ENCODE measurements around the gene ZBED4. TPM values are rescaled to one million over a fixed set of nuclear protein-coding genes. Genes with fewer than 3 reads are reported as not detected.

ZBED4 gene
- total and polyA plus RNA-seq, 4 donors = 2.1 to 10.3 (median 4.8) TPM

- H3K27me3 ChIP-seq (ENCODE audit: control insufficient read depth in 4 of 4, insufficient read depth in 4 of 4, low read length in 3 of 4) = no peaks in the 10 kb centered on the region
- no peak overlapping the region for H3K9ac ChIP-seq (ENCODE audit: low read depth in 1 of 2, low read length in 2 of 2)
- TF ChIP-seq RAD21 (IDR thresholded peaks at IDR 0.05) = no peak
- no peak for TF ChIP-seq GABPA (IDR thresholded peaks at IDR 0.05 in 1 of 2, conservative IDR thresholded peaks at IDR 0.05 in 1 of 2)
- TF ChIP-seq FOXA2 (IDR thresholded peaks at IDR 0.05) = no peak
- no peak for TF ChIP-seq EGR1 (IDR thresholded peaks at IDR 0.05; ENCODE audit: low read depth in 2 of 2)
- TF ChIP-seq SP1 (IDR thresholded peaks at IDR 0.05) = no peak
- no peak for TF ChIP-seq RXRA (IDR thresholded peaks at IDR 0.05)
- H3K4me3 ChIP-seq (ENCODE audit: low read depth in 1 of 3, low read length in 3 of 3) = no peak overlapping the region
- peaks cover 4 to 36% (median 18%) of the 10 kb centered on the region in 4 donors for H3K36me3 ChIP-seq (ENCODE audit: control insufficient read depth in 4 of 4, insufficient read depth in 3 of 4, low read depth in 1 of 4, low read length in 3 of 4)
- 95% methylated on average over 20 of the region's 20 CpGs for WGBS
- H3K27ac ChIP-seq (ENCODE audit: low read depth in 1 of 2, low read length in 2 of 2) = no peak overlapping the region
- no peaks in the 10 kb centered on the region for H3K4me1 ChIP-seq (ENCODE audit: control insufficient read depth in 4 of 4, insufficient read depth in 4 of 4, low read length in 3 of 4)
- DNase-seq (ENCODE audit: low spot score) = no peak
- peaks cover 0 to 3% (median 0%) of the 10 kb centered on the region in 4 donors for H3K9me3 ChIP-seq (ENCODE audit: control insufficient read depth in 4 of 4, low read length in 3 of 4)
These were observed 30.4 kb downstream of the ZBED4 start for GRCh38 chr22:49884075-49884474.

- TF ChIP-seq RXRA (IDR thresholded peaks at IDR 0.05) (no peak), GABPA (IDR thresholded peaks at IDR 0.05 in 1 of 2, conservative IDR thresholded peaks at IDR 0.05 in 1 of 2) (no peak)
- Histone ChIP-seq H3K9me3 (ENCODE audit: control insufficient read depth in 4 of 4, low read length in 3 of 4) (peaks cover 0 to 3% (median 0%) of the 10 kb centered on the region in 4 donors), H3K9ac (ENCODE audit: low read depth in 1 of 2, low read length in 2 of 2) (no peak overlapping the region), H3K4me1 (ENCODE audit: control insufficient read depth in 4 of 4, insufficient read depth in 4 of 4, low read length in 3 of 4) (no peaks in the 10 kb centered on the region), H3K27ac (ENCODE audit: low read depth in 1 of 2, low read length in 2 of 2) (no peak overlapping the region), H3K4me3 (ENCODE audit: low read depth in 1 of 3, low read length in 3 of 3) (no peak overlapping the region), H3K27me3 (ENCODE audit: control insufficient read depth in 4 of 4, insufficient read depth in 4 of 4, low read length in 3 of 4) (no peaks in the 10 kb centered on the region), H3K36me3 (ENCODE audit: control insufficient read depth in 4 of 4, insufficient read depth in 3 of 4, low read depth in 1 of 4, low read length in 3 of 4) (peaks cover 4 to 36% (median 19%) of the 10 kb centered on the region in 4 donors)
- no peak for DNase-seq (ENCODE audit: low spot score)
- WGBS = 97% methylated on average over 31 of the region's 31 CpGs
These were observed 31.0 kb downstream of the ZBED4 start for GRCh38 chr22:49884503-49885260.

- no peak for DNase-seq (ENCODE audit: low spot score)
- TF ChIP-seq REST (IDR thresholded peaks at IDR 0.05) (no peak), FOXA1 (IDR thresholded peaks at IDR 0.05) (no peak), NR2F2 (IDR thresholded peaks at IDR 0.05) (no peak), HNF4A (conservative IDR thresholded peaks at IDR 0.05) (no peak), ATF3 (IDR thresholded peaks at IDR 0.05) (no peak), SP1 (IDR thresholded peaks at IDR 0.05) (no peak), JUND (IDR thresholded peaks at IDR 0.05) (no peak), HNF4G (IDR thresholded peaks at IDR 0.05) (no peak), TAF1 (conservative IDR thresholded peaks at IDR 0.05) (no peak), MAX (IDR thresholded peaks at IDR 0.05) (no peak), YY1 (IDR thresholded peaks at IDR 0.05) (no peak), GABPA (IDR thresholded peaks at IDR 0.05 in 1 of 2, conservative IDR thresholded peaks at IDR 0.05 in 1 of 2) (no peak), CTCF (IDR thresholded peaks at IDR 0.05; ENCODE audit: low read depth, low read length, missing input control) (no peak), EGR1 (IDR thresholded peaks at IDR 0.05; ENCODE audit: low read depth in 2 of 2) (no peak), FOXA2 (IDR thresholded peaks at IDR 0.05) (no peak), RXRA (IDR thresholded peaks at IDR 0.05) (no peak)
- no peaks in the 10 kb centered on the region for H3K9me3 ChIP-seq (ENCODE audit: control insufficient read depth in 4 of 4, low read length in 3 of 4)
- H3K27ac ChIP-seq (ENCODE audit: low read depth in 1 of 2, low read length in 2 of 2) = no peak overlapping the region
- H3K9ac ChIP-seq (ENCODE audit: low read depth in 1 of 2, low read length in 2 of 2) = no peak overlapping the region
- no peaks in the 10 kb centered on the region for H3K27me3 ChIP-seq (ENCODE audit: control insufficient read depth in 4 of 4, insufficient read depth in 4 of 4, low read length in 3 of 4)
- 96% methylated on average over 17 of the region's 17 CpGs for WGBS
- H3K4me1 ChIP-seq (ENCODE audit: control insufficient read depth in 4 of 4, insufficient read depth in 4 of 4, low read length in 3 of 4) = no peaks in the 10 kb centered on the region
- peaks cover 4 to 36% (median 20%) of the 10 kb centered on the region in 4 donors for H3K36me3 ChIP-seq (ENCODE audit: control insufficient read depth in 4 of 4, insufficient read depth in 3 of 4, low read depth in 1 of 4, low read length in 3 of 4)
- H3K4me3 ChIP-seq (ENCODE audit: low read depth in 1 of 3, low read length in 3 of 3) = no peak overlapping the region
These were observed 31.6 kb downstream of the ZBED4 start for GRCh38 chr22:49885281-49885680.
